Measurements from ENCODE around the gene VASP.

VASP gene

DNA sequence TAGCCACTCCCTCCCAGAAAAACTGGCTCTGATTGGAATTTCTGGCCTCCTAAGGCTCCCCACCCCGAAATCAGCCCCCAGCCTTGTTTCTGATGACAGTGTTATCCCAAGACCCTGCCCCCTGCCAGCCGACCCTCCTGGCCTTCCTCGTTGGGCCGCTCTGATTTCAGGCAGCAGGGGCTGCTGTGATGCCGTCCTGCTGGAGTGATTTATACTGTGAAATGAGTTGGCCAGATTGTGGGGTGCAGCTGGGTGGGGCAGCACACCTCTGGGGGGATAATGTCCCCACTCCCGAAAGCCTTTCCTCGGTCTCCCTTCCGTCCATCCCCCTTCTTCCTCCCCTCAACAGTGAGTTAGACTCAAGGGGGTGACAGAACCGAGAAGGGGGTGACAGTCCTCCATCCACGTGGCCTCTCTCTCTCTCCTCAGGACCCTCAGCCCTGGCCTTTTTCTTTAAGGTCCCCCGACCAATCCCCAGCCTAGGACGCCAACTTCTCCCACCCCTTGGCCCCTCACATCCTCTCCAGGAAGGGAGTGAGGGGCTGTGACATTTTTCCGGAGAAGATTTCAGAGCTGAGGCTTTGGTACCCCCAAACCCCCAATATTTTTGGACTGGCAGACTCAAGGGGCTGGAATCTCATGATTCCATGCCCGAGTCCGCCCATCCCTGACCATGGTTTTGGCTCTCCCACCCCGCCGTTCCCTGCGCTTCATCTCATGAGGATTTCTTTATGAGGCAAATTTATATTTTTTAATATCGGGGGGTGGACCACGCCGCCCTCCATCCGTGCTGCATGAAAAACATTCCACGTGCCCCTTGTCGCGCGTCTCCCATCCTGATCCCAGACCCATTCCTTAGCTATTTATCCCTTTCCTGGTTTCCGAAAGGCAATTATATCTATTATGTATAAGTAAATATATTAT lies 33.3 kb upstream of the VASP start:
- H3K4me3 ChIP-seq (ENCODE audit: low read depth, low read length): no peak overlapping the region
- TF ChIP-seq, protein P1, sequence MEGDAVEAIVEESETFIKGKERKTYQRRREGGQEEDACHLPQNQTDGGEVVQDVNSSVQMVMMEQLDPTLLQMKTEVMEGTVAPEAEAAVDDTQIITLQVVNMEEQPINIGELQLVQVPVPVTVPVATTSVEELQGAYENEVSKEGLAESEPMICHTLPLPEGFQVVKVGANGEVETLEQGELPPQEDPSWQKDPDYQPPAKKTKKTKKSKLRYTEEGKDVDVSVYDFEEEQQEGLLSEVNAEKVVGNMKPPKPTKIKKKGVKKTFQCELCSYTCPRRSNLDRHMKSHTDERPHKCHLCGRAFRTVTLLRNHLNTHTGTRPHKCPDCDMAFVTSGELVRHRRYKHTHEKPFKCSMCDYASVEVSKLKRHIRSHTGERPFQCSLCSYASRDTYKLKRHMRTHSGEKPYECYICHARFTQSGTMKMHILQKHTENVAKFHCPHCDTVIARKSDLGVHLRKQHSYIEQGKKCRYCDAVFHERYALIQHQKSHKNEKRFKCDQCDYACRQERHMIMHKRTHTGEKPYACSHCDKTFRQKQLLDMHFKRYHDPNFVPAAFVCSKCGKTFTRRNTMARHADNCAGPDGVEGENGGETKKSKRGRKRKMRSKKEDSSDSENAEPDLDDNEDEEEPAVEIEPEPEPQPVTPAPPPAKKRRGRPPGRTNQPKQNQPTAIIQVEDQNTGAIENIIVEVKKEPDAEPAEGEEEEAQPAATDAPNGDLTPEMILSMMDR (IDR thresholded peaks at IDR 0.05; ENCODE audit: insufficient read depth, low read depth, low read length, missing control alignments): no peak
- DNase-seq (ENCODE audit: low read depth): no peak

DNA sequence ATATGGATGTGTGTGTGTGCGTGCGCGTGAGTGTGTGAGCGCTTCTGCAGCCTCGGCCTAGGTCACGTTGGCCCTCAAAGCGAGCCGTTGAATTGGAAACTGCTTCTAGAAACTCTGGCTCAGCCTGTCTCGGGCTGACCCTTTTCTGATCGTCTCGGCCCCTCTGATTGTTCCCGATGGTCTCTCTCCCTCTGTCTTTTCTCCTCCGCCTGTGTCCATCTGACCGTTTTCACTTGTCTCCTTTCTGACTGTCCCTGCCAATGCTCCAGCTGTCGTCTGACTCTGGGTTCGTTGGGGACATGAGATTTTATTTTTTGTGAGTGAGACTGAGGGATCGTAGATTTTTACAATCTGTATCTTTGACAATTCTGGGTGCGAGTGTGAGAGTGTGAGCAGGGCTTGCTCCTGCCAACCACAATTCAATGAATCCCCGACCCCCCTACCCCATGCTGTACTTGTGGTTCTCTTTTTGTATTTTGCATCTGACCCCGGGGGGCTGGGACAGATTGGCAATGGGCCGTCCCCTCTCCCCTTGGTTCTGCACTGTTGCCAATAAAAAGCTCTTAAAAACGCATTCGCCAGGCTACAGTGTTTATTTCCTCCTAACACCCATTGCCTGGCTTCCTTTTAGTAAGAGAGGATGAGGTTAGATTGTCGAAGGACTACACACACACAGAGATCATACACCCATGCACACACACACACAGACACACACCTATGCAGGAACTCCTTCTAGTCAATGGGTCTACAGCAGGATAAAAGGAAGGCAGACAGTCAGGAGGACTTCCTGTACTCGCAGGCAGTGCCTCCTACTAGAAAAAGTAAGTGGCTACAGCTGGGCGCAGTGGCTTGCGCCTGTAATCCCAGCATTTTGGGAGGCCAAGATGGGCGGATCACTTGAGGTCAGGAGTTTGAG lies 32.4 kb upstream of the VASP start:
- no peak for DNase-seq (ENCODE audit: low read depth)
- TF ChIP-seq, protein P1 (IDR thresholded peaks at IDR 0.05; ENCODE audit: insufficient read depth, low read depth, low read length, missing control alignments): no peak
- H3K4me3 ChIP-seq (ENCODE audit: low read depth, low read length): no peak overlapping the region

DNA sequence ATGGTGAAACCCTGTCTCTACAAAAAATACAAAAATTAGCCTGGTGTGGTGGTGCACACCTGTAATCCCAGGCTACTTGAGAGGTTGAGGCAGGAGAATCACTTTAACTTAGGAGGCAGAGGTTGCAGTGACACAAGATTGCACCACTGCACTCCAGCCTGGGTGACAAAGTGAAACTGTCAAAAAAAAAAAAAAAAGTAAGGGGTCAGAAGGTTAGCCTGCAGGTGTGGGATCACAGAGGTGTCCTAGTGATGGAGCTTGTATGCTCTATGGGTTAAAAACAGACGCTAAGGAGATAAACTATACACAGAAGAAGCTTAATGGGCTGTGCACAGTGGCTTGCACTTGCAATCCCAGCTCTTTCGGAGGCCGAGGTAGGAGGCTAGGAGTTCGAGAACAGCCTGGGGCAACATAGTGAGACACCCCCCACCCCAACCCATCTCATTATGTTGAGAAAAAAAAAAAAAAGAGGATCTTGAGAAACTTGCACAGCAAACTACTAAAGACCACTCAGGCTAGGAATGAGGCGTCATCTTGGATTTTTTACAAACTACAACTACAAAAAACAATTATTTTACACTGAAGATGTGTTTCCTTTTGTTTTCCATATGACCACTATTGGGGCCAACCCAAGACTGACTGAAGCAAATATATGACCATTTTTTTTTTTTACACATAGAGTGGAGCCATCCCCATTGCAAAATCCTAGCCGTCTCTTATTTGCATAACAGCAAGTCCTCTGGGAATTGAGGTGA lies 31.6 kb upstream of the VASP start:
- DNase-seq (ENCODE audit: low read depth): no peak
- H3K4me3 ChIP-seq (ENCODE audit: low read depth, low read length): no peak overlapping the region
- TF ChIP-seq, protein P1 (IDR thresholded peaks at IDR 0.05; ENCODE audit: insufficient read depth, low read depth, low read length, missing control alignments): no peak

DNA sequence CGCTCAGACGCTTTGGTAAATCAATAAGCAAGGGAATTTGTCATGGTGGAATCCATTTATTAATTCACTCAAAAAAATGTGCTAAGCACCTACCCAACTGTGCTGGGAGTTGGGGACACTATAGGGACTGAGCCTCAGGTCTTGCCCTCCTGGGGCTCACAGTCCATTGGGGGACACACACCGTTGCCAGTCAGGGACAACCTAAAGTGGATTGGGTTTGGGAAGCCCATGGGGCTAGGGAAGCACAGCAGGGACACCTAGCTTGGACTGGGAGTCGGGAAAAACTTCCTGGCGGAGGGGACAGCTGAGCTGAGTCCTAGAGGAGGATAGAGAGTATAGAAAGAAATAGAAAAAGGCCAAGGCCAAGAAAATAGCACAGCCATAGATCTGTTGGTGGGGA lies 31.0 kb upstream of the VASP start:
- no peak for DNase-seq (ENCODE audit: low read depth)
- no peak overlapping the region for H3K4me3 ChIP-seq (ENCODE audit: low read depth, low read length)
- TF ChIP-seq, protein P1 (IDR thresholded peaks at IDR 0.05; ENCODE audit: insufficient read depth, low read depth, low read length, missing control alignments): no peak

DNA sequence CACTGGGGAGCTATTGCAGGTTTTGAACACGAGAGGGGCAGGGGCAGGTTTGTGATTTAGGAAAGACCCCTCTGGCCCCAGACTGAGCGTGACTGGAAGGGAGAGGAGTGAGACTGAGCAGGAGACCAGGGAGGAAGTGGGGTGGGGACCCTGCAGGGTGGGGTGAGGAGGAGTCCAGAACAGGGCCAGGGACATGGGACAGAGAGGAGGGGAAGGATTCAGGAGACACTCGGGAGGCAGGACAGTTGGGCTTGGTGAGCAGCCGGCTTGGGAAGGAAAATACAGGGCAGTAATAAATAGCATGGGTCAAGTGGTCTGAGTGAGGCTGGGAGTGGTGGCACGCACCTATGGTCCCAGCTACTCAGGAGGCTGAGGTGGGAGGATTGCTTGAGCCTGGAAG lies 30.1 kb upstream of the VASP start:
- no peak overlapping the region for H3K4me3 ChIP-seq (ENCODE audit: low read depth, low read length)
- DNase-seq (ENCODE audit: low read depth): no peak
- TF ChIP-seq, protein P1 (IDR thresholded peaks at IDR 0.05; ENCODE audit: insufficient read depth, low read depth, low read length, missing control alignments): no peak

DNA sequence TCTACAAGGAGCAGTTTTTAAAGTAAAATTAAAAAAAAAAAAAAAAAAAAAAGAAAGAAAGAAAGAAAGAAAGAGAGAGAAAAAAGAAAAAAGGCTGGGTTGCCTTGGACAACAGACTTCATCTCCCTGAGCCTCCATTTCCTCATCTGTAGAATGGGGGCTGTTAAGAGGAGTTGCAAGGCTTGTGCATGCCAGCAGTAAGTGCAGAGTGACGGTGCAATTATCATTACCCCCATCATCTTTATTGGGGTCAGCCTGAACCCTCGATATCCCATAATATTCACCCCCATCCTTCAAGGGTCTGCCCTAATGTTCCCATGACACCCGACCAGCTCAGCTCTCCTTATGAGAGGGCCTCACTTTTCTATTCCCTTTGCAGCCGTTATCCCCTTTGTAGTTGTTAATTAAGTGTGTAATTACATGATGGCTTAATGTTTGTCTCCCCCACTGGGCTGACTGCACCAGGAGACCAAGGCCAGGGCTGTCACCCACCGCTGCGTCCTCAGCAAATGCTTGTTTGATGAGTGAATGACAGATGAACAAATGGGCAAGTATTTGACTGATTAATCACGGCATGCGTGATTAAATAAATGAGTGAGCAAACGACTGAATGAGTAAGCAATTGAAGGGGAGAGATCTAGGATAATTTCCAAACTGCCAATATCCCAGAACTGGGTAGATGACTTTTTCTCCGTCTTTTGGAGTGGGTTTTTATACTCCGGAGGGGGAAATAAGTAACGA lies 29.4 kb upstream of the VASP start:
- peak overlapping the region; percentile 36 for H3K4me3 ChIP-seq (ENCODE audit: low read depth, low read length)
- TF ChIP-seq, protein P1 (IDR thresholded peaks at IDR 0.05; ENCODE audit: insufficient read depth, low read depth, low read length, missing control alignments): no peak
- DNase-seq (ENCODE audit: low read depth): peak; percentile 36

Data from GM12865 (cell line).